GM19372 (cell line): Measurements from ENCODE around the gene GADD45G.

Source experiments
- ATAC-seq: cut with Tn5 transposase; IDR thresholded peaks from one replicate; pipeline ENCODE4 v1.9.1; 2021; ENCODE audit warnings: mild to moderate bottlenecking, low read depth, moderate library complexity; ENCODE audit not compliant: unreplicated experiment

GADD45G gene

DNA sequence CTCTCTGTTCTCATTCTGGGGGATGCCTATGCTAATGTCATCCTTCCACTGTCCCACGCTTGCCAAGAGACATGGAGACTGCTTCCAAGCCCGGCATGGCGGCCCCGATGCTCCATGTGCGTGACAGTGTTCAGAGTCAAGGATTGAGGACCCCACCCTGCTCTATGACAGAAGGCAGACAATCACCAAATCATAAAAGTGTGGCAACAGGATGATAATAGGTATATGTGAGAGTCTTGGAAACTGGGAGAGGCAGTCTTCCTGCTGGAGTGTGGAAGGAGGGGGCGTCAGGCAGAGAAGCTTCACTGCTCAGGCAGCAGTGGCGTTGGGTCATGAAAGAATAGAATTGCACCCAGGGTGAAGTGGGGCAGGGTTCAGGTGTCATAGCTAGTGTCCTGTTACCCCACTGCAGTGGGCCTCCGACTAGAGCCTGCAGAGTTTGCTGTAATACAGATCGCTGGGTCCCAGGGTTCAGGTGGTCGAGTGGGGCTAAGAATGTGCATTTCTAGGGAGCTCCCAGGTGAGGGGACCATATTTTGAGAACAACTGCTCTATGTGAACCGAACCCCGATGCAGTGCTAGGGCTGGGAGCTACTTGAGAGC lies 12.5 kb upstream of the GADD45G start:
- no peak for ATAC-seq

DNA sequence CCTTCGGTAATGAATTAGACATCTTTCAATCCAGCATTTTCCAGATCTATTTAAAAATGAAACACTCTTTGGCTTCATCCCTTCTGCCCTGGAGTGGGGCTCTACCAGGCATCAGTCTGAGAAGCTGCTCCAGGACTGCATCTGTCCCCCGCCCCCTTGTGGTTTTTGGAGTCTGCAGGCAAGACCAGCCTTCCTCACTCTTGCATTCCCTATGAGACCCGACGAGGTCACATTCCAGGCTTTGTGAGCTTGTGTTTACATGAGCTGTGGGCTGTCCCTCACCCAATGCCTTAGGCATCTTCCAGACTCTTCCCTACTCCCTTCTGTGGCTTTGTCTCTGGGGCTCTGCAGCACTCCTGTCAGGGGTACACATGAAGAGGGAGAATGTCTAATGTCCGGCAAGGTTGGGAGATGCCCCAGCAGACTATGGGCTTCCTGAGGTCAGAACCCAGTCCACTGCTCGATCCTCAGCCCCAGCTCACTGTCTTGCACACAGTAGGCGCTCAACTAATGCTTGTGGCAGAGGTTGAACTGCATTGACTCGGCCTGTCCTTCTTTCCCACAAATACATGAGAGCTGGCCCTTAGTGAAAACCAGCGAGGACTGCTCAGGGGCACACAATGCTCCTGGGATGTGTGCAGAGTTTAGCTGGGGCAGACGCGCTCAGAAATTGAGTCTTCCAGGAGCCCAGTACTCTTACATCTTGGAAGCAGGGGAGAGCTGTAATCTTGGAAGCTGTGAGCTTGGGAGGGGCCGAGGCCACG lies 11.7 kb upstream of the GADD45G start:
- no peak for ATAC-seq

DNA sequence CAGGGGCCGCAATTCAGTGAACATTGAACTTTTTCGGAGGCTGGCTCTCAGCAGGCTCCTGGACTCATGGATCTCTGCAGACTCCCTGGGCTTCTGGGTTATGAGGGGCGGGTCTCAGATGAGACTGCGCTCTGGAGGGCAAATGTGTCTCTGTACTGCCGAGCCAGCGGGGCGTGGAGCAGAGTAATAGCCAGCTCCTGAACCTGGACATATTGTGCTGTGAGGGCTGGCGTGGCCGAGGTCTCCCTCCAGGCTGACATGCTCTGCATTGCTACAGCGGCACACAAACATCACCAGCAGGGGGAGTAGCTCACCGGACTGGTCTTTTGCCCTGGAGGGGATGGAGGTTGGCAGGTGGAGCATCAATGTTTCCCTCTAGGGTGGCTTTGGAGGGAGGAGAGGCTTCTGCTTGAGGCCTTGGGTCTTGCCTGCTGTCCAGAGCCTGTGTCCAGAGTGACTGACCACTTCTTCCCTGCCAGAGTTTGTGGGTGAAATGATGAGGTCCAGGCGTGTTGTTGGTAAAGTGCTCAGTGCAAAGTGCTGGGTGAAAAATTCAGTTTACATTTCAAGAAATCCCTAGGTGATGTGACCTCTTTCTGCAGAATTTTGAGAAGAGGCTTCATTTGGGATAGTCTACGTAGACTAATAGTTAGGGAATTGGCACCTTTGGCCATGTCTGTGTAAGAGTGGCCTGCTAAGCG lies 10.9 kb upstream of the GADD45G start:
- no peak for ATAC-seq

DNA sequence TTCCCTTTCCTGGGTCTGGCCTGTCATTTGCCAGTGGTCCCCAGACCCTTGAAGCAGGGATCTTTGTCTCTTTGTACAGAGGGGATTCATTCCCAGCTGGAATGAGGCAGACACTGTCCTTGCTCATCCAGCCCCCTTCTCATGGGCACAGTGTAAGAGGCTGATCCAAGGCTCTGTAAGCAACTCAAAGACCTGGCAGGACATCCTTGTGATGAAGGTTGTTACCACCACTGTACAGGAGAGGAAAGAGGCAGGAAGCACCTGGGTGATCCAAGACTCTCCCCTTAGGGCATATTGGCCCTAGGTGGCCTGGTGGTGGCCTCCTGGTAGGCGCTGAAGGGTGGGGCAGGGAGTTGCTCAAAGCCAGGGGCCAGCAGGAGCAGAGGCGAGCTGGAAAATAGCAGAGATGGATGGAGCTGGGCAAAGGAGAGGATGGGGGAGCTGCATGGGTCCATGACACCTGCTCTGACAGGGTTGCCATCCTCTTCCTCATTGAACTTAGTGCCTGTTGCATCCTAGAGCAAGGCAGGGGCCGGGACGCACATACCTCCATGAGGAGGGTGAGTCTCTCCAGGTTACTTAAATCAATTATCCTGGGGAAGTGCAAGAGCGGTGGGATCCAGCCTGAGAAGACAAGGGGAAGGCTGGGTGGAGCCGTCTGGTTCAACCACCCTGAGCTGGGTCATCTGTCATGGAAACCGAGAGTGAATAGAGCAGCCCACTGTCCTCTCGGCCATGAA lies 9.8 kb upstream of the GADD45G start:
- no peak for ATAC-seq

DNA sequence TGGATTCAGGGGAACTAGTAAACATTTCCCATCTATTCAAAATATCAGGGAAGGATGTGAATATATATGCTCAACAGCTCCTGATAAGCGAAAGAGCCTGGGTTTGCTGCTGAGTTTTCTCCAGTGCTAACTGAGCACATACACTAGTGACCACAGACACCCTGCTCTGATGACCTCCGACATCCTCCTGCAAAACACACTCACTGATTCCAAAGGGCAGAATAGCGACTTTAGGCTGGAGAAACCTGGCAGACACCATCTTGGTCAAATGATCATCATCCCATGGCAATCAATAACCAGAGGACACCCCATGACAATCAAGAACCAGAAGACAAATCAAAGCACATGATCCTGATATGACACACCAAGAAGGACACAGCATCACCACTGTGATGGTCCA lies 9.2 kb upstream of the GADD45G start:
- no peak for ATAC-seq

DNA sequence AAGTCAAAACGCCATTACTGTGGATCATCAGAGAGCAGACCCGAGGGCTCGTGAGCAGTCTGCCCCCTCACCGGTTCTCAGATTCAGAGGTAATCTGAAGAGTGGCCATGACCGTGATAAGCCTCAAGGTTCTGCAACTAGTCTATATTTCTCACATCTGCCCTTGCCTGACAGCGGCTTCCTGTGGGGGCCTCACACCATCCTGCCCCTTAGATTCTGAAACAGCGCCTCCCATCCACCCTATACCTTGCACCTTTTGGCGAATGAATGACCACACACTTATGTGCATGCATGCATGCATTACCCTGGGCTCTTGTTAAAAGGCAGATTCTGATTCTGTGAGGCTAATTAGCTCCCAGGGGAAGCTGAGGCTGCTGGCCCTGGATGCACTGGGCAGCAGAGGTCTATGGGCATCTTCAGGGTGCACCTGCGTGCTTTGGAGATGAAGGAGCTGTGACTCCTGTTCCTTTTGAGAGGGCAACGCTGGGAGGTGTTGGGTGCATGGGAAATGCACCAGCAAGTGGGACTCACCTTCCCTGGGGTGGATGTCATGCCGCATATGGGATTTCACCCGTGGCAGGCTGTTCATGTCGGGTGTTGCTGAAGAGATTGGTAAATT lies 7.8 kb upstream of the GADD45G start:
- ATAC-seq: no peak

DNA sequence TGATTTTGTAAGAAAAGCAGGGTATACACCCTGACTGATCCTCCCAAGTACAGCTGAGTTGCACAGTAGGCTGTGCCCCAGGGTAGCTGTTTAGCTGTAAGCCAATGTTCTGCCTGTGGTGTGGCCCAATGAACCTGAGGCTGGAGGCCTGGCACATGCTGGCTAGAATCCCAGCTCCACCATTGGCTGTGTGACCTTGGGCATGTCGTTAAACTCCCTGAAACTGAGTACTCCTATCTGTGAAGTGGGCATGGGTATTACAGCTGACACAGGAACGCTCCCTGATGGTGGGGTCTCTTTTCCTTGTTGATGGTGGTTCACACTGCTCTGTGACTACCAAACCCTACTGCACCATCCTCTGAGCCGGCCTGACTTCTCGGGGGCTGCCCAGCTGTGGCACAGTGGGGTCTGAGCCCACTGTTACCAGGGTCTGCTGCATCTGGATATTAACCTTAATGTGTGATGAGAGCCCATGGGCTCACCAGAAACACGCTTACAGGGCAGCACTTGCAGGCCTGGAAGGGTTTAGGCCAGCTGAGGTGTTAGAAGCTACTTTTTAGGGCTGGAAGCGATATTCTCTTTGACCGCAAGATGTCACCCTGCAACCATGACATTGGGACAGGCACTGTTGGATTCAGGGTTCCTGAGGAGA lies 7.0 kb upstream of the GADD45G start:
- no peak for ATAC-seq

DNA sequence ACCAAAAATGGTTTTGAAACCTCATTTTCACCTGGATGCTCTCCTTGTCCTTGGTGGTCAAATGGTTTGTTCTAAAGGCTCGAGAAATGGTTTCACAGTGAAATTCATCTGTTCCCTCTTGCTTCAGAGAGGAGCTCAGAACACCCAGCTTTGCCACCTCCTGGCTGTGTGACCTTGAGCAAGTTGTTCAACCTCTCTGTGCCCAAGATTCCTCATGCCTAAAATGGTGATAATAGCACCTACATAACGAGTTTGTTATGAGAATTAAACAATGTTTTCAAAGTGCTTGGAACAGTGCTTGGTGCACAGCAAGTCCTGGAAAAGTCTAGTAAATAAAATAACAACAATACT lies 6.5 kb upstream of the GADD45G start:
- ATAC-seq: no peak

DNA sequence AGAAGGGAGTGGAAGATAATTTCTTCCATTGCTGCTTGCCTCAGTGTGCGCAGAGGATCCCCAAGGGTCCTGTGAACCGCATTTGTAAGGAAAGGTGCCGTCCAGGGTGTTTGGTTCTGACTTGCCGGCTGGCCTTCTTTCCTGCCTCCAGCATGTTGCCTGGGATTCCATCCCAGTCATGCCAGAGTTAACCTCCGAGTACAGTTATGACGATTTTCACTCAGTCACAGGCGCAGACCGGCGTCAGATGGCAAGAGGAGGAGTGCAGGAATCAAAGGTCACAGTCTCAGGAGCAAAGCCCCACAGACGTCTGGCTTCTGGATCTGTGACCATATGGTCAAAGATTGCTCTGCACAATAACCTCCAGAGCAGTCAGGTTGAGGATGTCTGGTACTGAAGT lies 5.9 kb upstream of the GADD45G start:
- no peak for ATAC-seq

DNA sequence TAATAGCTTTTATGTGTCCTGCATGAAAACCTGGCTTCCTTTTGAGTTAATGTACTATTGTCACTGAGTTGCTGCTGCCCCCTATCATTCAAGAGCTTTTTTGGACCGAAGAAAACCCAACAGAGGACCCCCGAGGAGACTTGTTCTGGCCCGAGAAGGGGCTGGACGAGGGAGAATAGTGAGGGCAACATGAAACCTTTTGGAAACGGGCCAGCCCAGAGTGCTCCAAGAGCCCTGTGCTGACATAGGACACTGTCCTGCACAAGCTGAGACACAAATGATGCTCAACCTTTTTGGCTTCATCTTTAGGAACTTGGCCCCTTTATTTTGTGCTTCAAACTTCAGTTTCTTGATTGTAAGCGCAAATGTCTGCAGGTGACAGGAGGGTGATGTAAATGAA lies 4.0 kb upstream of the GADD45G start:
- ATAC-seq: no peak

DNA sequence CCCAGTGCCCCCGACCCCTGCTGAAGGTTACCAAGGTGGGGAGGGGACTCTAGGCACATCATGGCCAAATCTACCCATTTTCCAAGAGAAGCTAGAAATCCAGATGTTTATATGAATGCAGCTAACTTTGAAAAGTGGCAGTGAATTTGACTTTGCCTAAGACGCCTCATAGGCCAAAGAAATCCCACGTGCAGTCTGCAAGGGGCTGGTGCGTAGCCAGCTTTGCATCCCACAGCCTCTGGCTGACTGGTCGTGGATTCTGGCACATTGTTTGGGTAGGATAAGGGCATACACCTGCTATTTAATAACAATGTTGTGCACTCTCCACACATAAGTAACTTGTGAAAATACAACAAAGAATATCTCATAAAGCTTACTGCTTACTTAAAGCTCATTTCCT lies 3.5 kb upstream of the GADD45G start:
- ATAC-seq: no peak

DNA sequence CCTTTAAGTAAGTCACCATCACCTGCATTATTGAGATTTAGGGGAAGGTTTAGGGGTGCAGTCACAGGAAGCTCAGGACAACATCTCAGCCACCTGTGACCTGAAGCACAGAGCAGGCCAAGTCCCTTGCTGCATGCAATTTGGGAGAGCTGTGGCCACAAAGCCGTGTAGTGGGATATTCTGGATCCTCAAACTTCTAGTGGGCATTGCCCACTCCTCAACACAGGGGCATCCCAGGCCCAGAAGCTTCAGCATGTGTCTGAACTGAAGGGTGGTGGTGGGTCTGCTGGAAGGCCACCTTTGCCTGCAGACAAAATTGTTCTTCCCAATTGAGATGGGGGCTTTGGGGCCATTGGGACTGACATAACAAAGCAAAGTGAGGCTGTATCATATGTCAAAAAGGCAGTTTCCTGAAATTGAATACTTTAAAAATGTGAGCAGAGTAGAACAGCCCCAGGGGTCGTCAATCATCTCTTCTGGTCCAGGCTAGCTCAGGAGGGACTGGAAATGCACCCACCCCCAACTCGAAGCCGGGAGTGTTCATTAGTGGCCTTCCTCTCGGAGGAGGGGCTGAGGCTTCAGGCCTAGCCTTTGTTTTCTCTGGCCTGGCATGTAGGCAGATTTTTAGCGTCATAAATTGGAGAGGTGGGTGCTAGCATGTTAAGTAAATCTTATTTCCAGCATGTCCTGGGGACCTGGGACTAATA lies 2.8 kb upstream of the GADD45G start:
- ATAC-seq: no peak

DNA sequence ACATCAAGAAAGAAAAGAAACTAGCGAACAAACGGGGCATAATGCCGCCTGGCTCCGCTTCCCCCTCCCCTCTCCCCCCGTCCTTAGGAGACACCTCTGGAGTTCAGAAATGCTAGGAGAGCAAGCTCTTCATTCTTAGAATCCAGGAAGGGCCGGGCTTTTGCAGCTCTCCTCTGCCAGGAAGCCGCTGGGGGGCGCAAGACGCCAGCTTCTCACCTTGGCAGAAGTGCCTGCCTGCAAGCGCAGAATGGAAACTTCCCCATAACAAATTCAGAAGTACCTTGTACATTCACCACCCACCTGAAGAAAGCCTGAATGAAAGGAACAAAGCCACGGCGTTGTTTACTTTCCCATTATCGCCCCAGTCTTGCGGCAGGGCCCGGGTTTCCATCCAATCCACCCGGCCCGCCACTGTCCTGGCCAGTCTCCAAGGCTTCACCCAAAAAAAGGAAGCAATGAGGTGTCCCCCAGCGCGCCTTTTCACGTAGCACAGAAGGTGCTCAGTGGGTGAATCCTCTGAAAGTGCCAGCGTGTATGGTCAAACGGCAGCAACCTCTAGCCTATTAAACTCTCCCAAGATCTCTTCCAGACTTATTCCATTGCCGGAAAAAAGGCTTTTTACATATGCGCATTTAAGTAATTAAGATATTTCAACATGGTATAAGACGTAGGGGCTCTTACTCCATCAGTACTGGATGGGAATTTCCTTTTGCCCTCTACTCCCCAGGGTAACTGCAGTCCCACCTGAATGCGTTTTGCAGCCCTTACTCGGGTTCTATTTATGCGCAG lies 1.6 kb upstream of the GADD45G start:
- no peak for ATAC-seq

DNA sequence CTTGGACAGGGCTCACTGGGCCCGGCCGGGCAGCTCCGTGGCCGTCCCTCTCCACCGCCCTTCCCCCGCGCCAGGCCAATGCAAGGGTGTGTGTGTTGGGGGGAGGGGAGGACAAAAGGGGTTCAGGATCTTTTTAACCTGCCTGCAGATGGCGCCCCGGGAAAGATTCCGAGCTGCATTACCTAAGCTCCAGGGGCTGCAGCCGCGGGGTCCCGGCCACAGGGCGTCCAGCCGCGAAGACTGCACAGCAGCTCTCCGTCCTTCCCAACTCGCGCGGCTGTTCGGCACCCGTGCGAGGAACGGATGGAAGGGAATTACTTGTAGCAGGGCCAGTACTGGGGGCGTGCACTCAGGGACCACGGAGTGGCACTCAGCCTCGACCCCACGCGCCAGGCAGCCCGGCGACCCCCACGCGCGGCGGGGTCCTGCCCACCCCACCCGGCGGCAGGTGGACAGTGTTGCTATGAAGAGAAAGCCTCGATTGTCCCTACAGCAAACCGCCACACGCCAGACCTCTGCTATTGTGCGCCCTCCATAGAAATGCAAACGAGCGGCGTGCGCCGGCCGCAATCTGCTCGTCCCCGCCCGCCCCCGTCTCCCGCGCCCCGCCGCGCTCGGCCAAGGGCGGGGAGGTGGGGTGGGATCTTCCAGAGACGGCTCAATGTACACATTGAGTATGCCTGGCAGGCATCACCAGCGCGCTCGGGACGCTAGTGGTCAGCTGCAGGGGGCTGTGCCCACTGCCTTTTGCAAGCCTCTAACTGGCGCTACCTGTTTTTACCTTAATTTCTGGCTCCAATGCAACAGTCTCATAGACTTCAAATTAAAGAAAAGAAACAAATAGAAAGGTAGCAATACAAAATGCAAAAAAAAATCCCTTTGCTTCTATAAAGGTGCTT lies 796 bp upstream of the GADD45G start:
- no peak for ATAC-seq

DNA sequence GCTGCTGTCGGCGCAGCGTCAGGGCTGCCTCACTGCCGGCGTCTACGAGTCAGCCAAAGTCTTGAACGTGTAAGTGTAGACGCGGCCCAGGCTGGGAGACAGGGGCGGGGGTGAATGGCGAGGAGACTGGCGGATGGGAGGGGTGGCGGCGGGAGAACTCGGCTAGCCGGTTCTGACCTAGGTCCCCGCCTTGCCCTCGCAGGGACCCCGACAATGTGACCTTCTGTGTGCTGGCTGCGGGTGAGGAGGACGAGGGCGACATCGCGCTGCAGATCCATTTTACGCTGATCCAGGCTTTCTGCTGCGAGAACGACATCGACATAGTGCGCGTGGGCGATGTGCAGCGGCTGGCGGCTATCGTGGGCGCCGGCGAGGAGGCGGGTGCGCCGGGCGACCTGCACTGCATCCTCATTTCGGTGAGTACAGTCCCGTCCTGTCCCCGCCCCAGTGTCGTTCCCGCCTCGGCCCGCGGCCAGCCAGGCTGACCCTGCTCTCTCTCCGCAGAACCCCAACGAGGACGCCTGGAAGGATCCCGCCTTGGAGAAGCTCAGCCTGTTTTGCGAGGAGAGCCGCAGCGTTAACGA lies 745 bp downstream of the GADD45G start:
- ATAC-seq: no peak

DNA sequence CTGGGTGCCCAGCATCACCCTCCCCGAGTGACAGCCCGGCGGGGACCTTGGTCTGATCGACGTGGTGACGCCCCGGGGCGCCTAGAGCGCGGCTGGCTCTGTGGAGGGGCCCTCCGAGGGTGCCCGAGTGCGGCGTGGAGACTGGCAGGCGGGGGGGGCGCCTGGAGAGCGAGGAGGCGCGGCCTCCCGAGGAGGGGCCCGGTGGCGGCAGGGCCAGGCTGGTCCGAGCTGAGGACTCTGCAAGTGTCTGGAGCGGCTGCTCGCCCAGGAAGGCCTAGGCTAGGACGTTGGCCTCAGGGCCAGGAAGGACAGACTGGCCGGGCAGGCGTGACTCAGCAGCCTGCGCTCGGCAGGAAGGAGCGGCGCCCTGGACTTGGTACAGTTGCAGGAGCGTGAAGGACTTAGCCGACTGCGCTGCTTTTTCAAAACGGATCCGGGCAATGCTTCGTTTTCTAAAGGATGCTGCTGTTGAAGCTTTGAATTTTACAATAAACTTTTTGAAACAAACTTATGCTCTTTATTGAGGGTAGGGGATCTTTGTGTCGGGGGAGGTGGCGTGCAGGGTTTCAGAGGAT lies 1.3 kb downstream of the GADD45G start:
- no peak for ATAC-seq

DNA sequence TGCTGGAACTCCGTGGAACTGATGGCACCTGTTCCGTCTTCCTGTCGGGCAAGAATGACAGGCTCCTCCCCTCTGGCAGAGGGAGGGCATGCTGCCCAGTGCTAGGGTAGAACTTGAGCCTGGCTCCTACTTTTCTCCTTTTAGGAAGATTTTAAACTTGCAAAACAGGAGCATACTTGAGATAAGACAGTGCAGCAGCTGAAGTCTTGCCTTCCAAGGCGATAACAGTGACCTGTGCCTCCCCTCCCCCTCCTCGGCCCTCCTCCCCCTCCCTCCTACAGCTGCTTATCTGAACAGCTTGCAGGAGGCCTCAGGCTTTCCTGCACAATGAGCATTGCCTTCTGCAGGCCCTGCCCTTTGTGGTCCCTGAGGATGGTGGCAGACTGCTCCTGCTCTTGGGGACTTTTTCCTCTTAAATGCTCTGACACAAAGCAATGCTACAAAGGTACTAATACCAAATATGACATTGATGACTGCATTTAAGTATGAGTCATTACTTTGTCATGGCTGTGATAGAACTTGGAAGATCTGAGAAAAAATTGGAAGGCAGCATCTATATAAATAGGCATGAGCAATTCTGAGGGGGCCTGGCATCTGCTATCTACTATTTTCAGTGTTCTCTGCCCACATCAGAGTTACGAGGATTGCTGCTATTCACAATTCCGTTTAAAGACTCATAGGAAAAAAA lies 2.0 kb downstream of the GADD45G start:
- no peak for ATAC-seq
